ENCODE results near the gene FAM13A. TPM values are rescaled to one million over a fixed set of nuclear protein-coding genes. Genes with fewer than 3 reads are reported as not detected.

The FAM13A gene
- total and polyA plus RNA-seq, 9 of the 15 experiments (the other 6 are each of a cell fraction or from before 2014, with no cell fraction given) = 11.3 to 23.3 (median 14.7) TPM

- CTCF ChIA-PET (ENCODE audit: low intra/inter-chr PET ratio) = no interaction called here
These were observed 149.5 kb downstream of the FAM13A start for GRCh38 chr4:88907478-88907877.

More at GRCh38 chr4:88907478-88907877, 149.5 kb downstream of the FAM13A start:
- Histone ChIP-seq H3K9me3 (replicated peaks; ENCODE audit: control insufficient read depth, insufficient read depth, low read depth, low read length) (no peaks in the 10 kb centered on the region), H3K4me3 (no peak overlapping the region), H3K4me2 (ENCODE audit: insufficient read depth, low read length) (no peak overlapping the region), H4K20me1 (replicated peaks; ENCODE audit: control insufficient read depth, insufficient read depth, low read length) (no peaks in the 10 kb centered on the region), H3K27me3 (ENCODE audit: control insufficient read depth in 2 of 2, insufficient read depth in 2 of 2, low read length in 2 of 2) (no peaks in the 10 kb centered on the region), H3K4me1 (replicated peaks in 1 of 2; ENCODE audit: control insufficient read depth in 2 of 2, insufficient read depth in 2 of 2, low read length in 2 of 2) (no peaks in the 10 kb centered on the region), H3K27ac (ENCODE audit: extremely low read depth, low read depth, low read length) (no peak overlapping the region), H3K36me3 (ENCODE audit: control insufficient read depth, insufficient read depth, low read length) (no peaks in the 10 kb centered on the region), H3K9me1 (ENCODE audit: control insufficient read depth, insufficient read depth, low read length) (no peaks in the 10 kb centered on the region), H2AFZ (ENCODE audit: low read depth, low read length) (no peak overlapping the region), H3K79me2 (ENCODE audit: control insufficient read depth, insufficient read depth, low read length) (no peaks in the 10 kb centered on the region), H3K9ac (ENCODE audit: insufficient read depth in 1 of 2, low read depth in 2 of 2, low read length in 2 of 2) (no peak overlapping the region)
- in situ Hi-C loops (cut with MboI) = no loop called here
- TF ChIP-seq SMARCA4 (IDR thresholded peaks at IDR 0.05) (no peak), E2F8 (IDR thresholded peaks at IDR 0.05; ENCODE audit: low read depth, partially characterized antibody) (no peak), NCOA4 (IDR thresholded peaks at IDR 0.05; ENCODE audit: partially characterized antibody) (no peak), ZBTB33 (CRISPR knock-in tag; IDR thresholded peaks at IDR 0.05) (no peak), ZNF354B (CRISPR knock-in tag; IDR thresholded peaks at IDR 0.05) (no peak), GABPB1 (CRISPR knock-in tag; IDR thresholded peaks at IDR 0.05) (no peak), MECOM (CRISPR knock-in tag; IDR thresholded peaks at IDR 0.05) (no peak), ZNF583 (CRISPR knock-in tag; IDR thresholded peaks at IDR 0.05) (no peak), GTF2E2 (tag; IDR thresholded peaks at IDR 0.05) (no peak), LCOR (CRISPR knock-in tag; IDR thresholded peaks at IDR 0.05) (no peak), PRMT5 (CRISPR knock-in tag; IDR thresholded peaks at IDR 0.05) (no peak), JUND (IDR thresholded peaks at IDR 0.05; ENCODE audit: borderline replicate concordance, low read depth, low read length) (no peak), JUND (tag; IDR thresholded peaks at IDR 0.05; ENCODE audit: borderline replicate concordance, low read depth, low read length) (no peak)
- no peak for ATAC-seq
- 69% methylated on average over 5 of the region's 5 CpGs for WGBS (ENCODE audit: insufficient coverage, low coverage, missing lambda C conversion rate)
- intact Hi-C loops (cut with micrococcal nuclease) = no loop called here
- POLR2A ChIA-PET = no interaction called here
- no peak for DNase-seq (ENCODE audit: extremely low read depth in 1 of 4, low spot score in 3 of 4)
- FAIRE-seq = no peak
- no TSS peak for BruUV-seq (replicated peaks)

All from K562 (cell line).